GM19455 (cell line): Measurements from ENCODE around the gene RRAGB.
"Not testable (repeated sequence)": the region's sequence is repeated elsewhere in the genome, so short reads cannot be mapped to it uniquely, and the experiment has no call there.

ENCODE experiments used
- ATAC-seq: cut with Tn5 transposase; IDR thresholded peaks from one replicate; pipeline ENCODE4 v1.9.1; 2021; ENCODE audit not compliant: unreplicated experiment

RRAGB gene

DNA sequence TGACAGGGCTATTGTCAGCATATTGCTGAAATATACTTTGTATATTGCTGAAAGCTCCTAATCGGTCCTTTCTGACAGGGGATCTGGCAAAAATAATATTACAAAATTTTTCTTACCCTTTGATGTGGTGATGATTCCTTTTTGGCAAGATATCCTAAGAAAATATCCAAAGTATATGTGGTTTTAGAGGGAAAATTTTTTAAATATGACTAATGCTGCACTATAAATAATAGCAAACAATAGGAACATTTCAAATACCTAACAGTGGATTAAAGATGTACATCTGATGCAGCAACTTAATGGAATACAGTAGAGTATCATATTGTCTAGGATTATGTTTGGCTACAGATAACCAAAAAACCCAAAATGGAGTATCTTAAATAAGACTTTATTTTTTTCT lies 49.6 kb downstream of the RRAGB start:
- no peak for ATAC-seq

DNA sequence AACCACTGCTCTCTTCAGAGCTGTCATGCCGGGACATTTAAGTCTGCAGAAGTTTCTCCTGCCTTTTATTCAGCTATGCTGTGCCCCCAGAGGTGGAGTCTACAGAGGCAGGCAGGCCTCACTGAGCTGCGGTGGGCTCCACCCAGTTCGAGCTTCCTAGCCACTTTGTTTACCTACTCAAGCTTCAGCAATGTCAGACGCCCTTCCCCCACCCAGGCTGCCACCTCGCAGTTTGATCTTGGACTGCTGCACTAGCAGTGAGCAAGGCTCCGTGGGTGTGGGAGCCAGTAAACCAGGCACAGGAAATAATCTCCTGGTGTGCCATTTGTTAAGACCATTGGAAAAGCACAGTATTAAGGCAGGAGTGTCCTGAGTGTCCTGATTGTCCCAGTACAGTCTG lies 56.9 kb downstream of the RRAGB start:
- ATAC-seq, result not testable (repeated sequence)

DNA sequence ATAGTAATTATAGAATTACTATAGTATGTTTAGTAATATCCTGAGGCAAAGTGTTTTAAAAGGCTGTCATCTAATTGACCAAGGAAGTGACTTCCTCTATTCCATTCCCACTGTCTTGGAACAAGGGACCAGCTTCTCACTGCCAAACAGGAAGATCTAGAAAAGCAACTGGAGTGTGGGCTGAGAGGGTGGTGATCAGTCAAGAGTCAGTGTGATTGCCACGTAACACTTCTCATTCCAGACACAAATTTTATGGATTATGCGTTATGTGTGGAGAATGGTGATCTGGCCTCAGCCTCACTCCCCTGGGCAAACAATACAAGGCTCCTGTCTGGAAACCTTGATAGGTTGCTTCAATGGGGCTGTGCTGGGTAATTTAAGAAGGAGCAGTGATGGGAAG lies 60.0 kb downstream of the RRAGB start:
- ATAC-seq, result no peak

DNA sequence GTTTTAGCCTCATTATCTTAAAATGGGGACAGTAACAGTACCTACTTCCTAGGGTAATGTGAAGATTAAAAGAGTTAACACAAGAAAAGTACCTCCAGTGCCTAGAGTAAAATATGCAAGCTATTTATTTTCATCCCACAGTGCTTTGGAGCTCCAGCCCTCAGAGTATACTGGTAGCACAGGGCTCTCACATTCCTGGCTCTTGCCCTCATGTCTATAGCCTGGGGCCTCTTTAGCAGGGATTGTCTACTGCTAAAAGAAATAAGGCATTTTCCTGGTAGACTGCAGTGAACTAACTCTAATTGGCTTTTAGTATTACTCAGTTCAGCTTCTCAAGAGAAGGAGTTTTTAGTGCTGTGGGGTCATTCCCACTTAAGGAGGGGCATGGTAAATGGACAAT lies 60.8 kb downstream of the RRAGB start:
- ATAC-seq, result no peak

DNA sequence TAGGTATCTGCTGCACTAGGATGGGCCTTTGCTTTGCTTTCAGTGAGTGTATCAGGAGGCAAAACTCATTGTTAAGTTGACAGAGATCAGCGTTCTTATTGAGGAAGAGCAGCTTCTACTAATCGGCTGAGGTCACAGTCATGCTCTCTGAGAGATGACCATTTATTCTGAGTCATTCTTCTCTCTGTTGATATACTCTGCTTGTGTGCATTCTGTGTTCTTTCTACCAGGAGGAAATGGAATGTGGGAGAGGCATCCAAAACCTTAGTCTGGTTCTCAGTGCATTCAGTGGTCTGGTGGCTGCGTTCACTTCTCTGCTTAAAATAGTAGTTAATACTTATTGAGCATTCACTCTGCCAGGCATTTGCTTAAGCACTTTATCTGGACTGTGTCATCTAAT lies 66.2 kb downstream of the RRAGB start:
- ATAC-seq, result no peak

DNA sequence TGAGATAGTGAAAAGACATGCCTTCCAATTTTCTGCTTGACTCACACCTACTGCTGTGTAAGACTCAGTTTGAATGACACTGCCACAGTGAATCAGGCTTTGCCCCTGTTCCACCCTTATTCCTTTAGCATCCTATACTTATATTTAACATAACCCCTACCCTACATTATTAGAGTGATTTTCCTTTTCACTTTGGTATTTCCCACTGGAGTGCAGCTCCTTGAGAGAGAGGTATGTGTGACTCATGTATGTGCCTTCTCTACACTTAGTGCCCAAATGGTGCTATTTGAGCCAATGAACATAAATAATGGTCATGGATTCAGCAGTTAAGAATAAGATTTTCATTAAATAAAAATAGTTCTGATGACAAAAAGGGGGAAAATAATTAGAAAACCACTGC lies 69.5 kb downstream of the RRAGB start:
- no peak for ATAC-seq

DNA sequence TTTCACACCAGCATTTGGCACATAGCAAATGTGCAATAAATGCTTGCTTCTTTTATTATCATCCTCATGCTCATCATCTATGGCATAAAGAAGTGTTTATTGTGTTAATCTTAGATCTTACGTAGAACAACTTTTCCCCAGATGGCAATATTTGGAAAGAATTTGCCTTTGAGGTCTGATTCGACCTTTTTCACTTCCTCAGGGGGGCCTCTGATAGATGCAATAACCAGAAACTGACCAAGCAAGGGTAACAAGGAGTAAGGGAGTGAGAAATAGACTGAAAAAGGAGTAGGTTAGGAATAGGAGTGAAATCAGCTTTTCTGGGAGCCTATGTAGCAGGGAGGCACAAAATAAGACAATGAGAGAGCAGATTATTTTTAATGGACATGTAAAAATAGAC lies 70.2 kb downstream of the RRAGB start:
- ATAC-seq, result no peak

DNA sequence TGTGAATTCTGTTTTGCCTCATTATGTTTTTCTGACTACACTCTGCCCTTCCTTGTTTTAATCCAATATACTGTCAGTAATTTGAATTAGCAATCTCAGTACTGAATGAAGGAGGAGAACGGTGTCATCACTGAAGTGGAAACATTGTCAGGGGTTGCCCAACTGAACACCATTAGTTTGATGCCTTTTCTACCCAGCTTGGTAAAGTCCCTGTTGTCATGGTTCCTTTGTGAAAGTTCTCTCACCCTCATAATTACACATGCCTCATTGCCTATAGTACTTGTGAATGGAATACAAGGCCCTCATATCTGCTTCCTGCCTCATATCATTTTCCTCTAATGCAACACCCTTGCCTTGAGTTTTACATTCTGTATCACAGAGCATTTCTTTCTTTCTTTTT lies 76.9 kb downstream of the RRAGB start:
- ATAC-seq, result no peak

DNA sequence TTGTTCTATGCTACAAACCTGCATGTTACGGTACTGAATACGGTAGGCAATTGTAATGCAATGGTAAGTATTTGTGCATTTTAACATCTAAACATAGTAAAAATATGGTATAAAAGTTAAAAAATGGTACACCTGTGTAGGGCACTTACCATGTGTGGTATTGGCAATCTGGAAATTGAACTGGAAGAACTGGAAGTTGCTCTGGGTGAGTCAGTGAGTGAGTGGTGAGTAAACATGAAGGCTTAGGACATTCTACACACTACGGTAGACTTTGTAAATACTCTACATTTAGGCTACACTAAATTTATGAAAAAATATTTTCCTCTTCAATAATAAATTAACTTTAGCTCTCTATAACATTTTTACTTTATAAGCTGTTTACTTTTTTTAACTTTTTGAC lies 78.9 kb downstream of the RRAGB start:
- ATAC-seq, result no peak

DNA sequence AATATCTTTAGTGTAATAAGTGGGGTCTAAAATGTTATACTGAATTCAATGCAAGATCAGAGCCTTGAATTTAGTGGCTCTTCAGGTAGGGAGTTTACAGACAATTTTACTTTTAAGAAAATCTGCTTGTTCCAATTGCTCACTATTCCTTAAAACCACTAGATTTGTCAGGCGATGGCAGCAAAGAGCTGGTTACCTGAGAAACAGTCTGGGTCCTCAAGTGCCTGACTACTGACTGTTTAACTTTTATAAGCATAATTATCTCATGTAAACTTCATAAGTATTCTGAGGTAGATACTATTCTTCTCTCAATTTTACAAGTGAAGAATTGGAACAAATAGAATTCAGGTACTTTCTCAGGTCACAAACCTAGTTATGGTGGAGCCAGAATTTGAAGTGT lies 84.3 kb downstream of the RRAGB start:
- no peak for ATAC-seq
